Ammon's horn (tissue), 1 donor: ENCODE results near the gene TNFSF8.
A peak's percentile ranks its signal among the peaks of the same experiment; 100 is the strongest.

Source experiments
- DNase-seq: peaks from one replicate; pipeline ENCODE4 v3.0.0-alpha.2; 2016; ENCODE audit warnings: low spot score

The TNFSF8 gene

GRCh38 chr9:114936581-114936980 is 6.2 kb upstream of the TNFSF8 start:
- DNase-seq = no peak

- DNase-seq = no peak
Observed at GRCh38 chr9:114935119-114935518, 4.7 kb upstream of the TNFSF8 start.

- no peak for DNase-seq
Observed at GRCh38 chr9:114932502-114932901, 2.1 kb upstream of the TNFSF8 start.

GRCh38 chr9:114931407-114931806 is 1.0 kb upstream of the TNFSF8 start:
- no peak for DNase-seq

GRCh38 chr9:114929201-114929600 is 1.2 kb downstream of the TNFSF8 start:
- DNase-seq = no peak

GRCh38 chr9:114928671-114929070 is 1.7 kb downstream of the TNFSF8 start:
- DNase-seq = no peak

GRCh38 chr9:114928136-114928535 is 2.3 kb downstream of the TNFSF8 start:
- DNase-seq = no peak

GRCh38 chr9:114925672-114926071 is 4.7 kb downstream of the TNFSF8 start:
- no peak for DNase-seq

GRCh38 chr9:114925039-114925438 is 5.4 kb downstream of the TNFSF8 start:
- no peak for DNase-seq

- no peak for DNase-seq
Observed at GRCh38 chr9:114924327-114924726, 6.1 kb downstream of the TNFSF8 start.

- DNase-seq = no peak
Observed at GRCh38 chr9:114923918-114924317, 6.5 kb downstream of the TNFSF8 start.

- DNase-seq = no peak
Observed at GRCh38 chr9:114921171-114921570, 9.2 kb downstream of the TNFSF8 start.

- no peak for DNase-seq
Observed at GRCh38 chr9:114919611-114920010, 10.8 kb downstream of the TNFSF8 start.

- no peak for DNase-seq
Observed at GRCh38 chr9:114916481-114916880, 13.9 kb downstream of the TNFSF8 start.

- DNase-seq = no peak
Observed at GRCh38 chr9:114914139-114914538, 16.3 kb downstream of the TNFSF8 start.

- no peak for DNase-seq
Observed at GRCh38 chr9:114913656-114914055, 16.7 kb downstream of the TNFSF8 start.

GRCh38 chr9:114913217-114913616 is 17.2 kb downstream of the TNFSF8 start:
- DNase-seq = no peak

- DNase-seq = peak; percentile 64
Observed at GRCh38 chr9:114911167-114911821, 19.1 kb downstream of the TNFSF8 start.

GRCh38 chr9:114910541-114910940 is 19.9 kb downstream of the TNFSF8 start:
- DNase-seq = peak; percentile 24

- no peak for DNase-seq
Observed at GRCh38 chr9:114909661-114910060, 20.7 kb downstream of the TNFSF8 start.

GRCh38 chr9:114908805-114909448 is 21.5 kb downstream of the TNFSF8 start:
- no peak for DNase-seq

- no peak for DNase-seq
Observed at GRCh38 chr9:114908104-114908622, 22.2 kb downstream of the TNFSF8 start.

GRCh38 chr9:114906922-114907571 is 23.3 kb downstream of the TNFSF8 start:
- DNase-seq = peak; percentile 23
